HT1080 (cell line): ENCODE data around the gene PAQR8. TPM values are rescaled to one million over a fixed set of nuclear protein-coding genes. Genes with fewer than 3 reads are reported as not detected.

Experiments used
- total RNA-seq: library from RNA; depleted of rRNA; stranded (reverse); fragments of >200 nt; shearing (Covaris generic); gene quantifications from 2 replicates; pipeline ENCODE4 v1.2.3, GENCODE V29; 2014; rRNA removed

Gene PAQR8
- total RNA-seq, 1 experiment from 2014 or later: 2.5 TPM

Other genes with a start within 250 kb of the PAQR8 start
- not detected in 2 replicates for gene IL17A, start 175.8 kb upstream of the PAQR8 start, total RNA-seq
- gene IL17F, start 117.7 kb upstream of the PAQR8 start, total RNA-seq: not detected in 2 replicates
- gene MCM3, start 77.4 kb upstream of the PAQR8 start, total RNA-seq: 138 and 139 TPM in 2 replicates
- 10.2 and 13.6 TPM in 2 replicates for gene EFHC1, start 58.2 kb downstream of the PAQR8 start, total RNA-seq
- 51.6 and 58.5 TPM in 2 replicates for gene TRAM2, start 214.9 kb downstream of the PAQR8 start, total RNA-seq